ENCODE results near the gene IDI1. TPM values are rescaled to one million over a fixed set of nuclear protein-coding genes. Genes with fewer than 3 reads are reported as not detected.

Gene IDI1
- total and polyA plus RNA-seq, 2 experiments from 2014 or later: 33.7 to 42.9 TPM

- Histone ChIP-seq H3K4me3 (no peak overlapping the region), H4K20me1 (ENCODE audit: insufficient read depth) (no peaks in the 10 kb centered on the region), H3K4me2 (ENCODE audit: unreplicated experiment) (no peak overlapping the region), H3K9me2 (ENCODE audit: insufficient read depth) (no peaks in the 10 kb centered on the region), H3K27me3 (replicated peaks; ENCODE audit: insufficient read depth) (no peaks in the 10 kb centered on the region), H3K4me1 (ENCODE audit: insufficient read depth) (no peaks in the 10 kb centered on the region), H3K79me2 (ENCODE audit: insufficient read depth) (peaks cover 45% of the 10 kb centered on the region), H3K9me3 (ENCODE audit: low read depth) (no peaks in the 10 kb centered on the region), H3K9ac (no peak overlapping the region), H3F3A (ENCODE audit: insufficient read depth) (no peaks in the 10 kb centered on the region), H3K36me3 (ENCODE audit: low read depth) (peaks cover 37% of the 10 kb centered on the region), H2AFZ (no peak overlapping the region), H3K27ac (no peak overlapping the region)
- in situ Hi-C loops (cut with MboI): no loop called here
- TF ChIP-seq EZH2 (IDR thresholded peaks at IDR 0.05; ENCODE audit: insufficient read depth, poor library complexity, severe bottlenecking) (no peak), EZH2phosphoT487 (IDR thresholded peaks at IDR 0.05; ENCODE audit: insufficient read depth, low read depth) (no peak)
- DNase-seq: no peak
Observed at GRCh38 chr10:1078668-1079067, 29.7 kb upstream of the IDI1 start.

GRCh38 chr10:1074748-1075308 lies 25.9 kb upstream of the IDI1 start:
- WGBS, 2 experiments (ENCODE audit: low coverage in 1 of 2, low lambda C conversion rate in 2 of 2, missing lambda C conversion rate in 2 of 2): 87 to 89% methylated on average over 18 of the region's 18 CpGs
- no peak overlapping the region for H3K9ac ChIP-seq
- peak; percentile 23 for DNase-seq

GRCh38 chr10:1074052-1074747 lies 25.3 kb upstream of the IDI1 start:
- 93 to 95% methylated on average over 22 to 24 of the region's 24 CpGs for WGBS, 2 experiments (ENCODE audit: low coverage in 1 of 2, low lambda C conversion rate in 2 of 2, missing lambda C conversion rate in 2 of 2)
- Histone ChIP-seq H3K27me3 (replicated peaks; ENCODE audit: insufficient read depth) (no peaks in the 10 kb centered on the region), H4K20me1 (ENCODE audit: insufficient read depth) (no peaks in the 10 kb centered on the region), H3K9me3 (ENCODE audit: low read depth) (no peaks in the 10 kb centered on the region), H2AFZ (no peak overlapping the region), H3F3A (ENCODE audit: insufficient read depth) (0 out of 2 replicates have a peak, but pooled peaks cover 4% of the 10 kb centered on the region), H3K9me2 (ENCODE audit: insufficient read depth) (no peaks in the 10 kb centered on the region), H3K27ac (no peak overlapping the region), H3K79me2 (ENCODE audit: insufficient read depth) (peaks cover 82% of the 10 kb centered on the region), H3K4me1 (ENCODE audit: insufficient read depth) (peaks cover 7% of the 10 kb centered on the region; the same call in 1 of the 2 replicates), H3K4me3 (no peak overlapping the region), H3K36me3 (ENCODE audit: low read depth) (peaks cover 22% of the 10 kb centered on the region), H3K9ac (no peak overlapping the region), H3K4me2 (ENCODE audit: unreplicated experiment) (no peak overlapping the region)
- peak; percentile 7 for DNase-seq
- in situ Hi-C loops (cut with MboI): no loop called here
- TF ChIP-seq EZH2 (IDR thresholded peaks at IDR 0.05; ENCODE audit: insufficient read depth, poor library complexity, severe bottlenecking): no peak
- TF ChIP-seq EZH2phosphoT487 (IDR thresholded peaks at IDR 0.05; ENCODE audit: insufficient read depth, low read depth): no peak

More at GRCh38 chr10:1074748-1075308, 25.9 kb upstream of the IDI1 start:
- Histone ChIP-seq H3K4me1 (ENCODE audit: insufficient read depth) (peaks cover 7% of the 10 kb centered on the region; the same call in 1 of the 2 replicates), H3K36me3 (ENCODE audit: low read depth) (peaks cover 27% of the 10 kb centered on the region), H3K9me2 (ENCODE audit: insufficient read depth) (no peaks in the 10 kb centered on the region), H3K9me3 (ENCODE audit: low read depth) (no peaks in the 10 kb centered on the region), H3K4me2 (ENCODE audit: unreplicated experiment) (no peak overlapping the region), H4K20me1 (ENCODE audit: insufficient read depth) (no peaks in the 10 kb centered on the region), H3K27ac (no peak overlapping the region), H3F3A (ENCODE audit: insufficient read depth) (0 out of 2 replicates have a peak, but pooled peaks cover 4% of the 10 kb centered on the region), H3K27me3 (replicated peaks; ENCODE audit: insufficient read depth) (no peaks in the 10 kb centered on the region), H3K4me3 (no peak overlapping the region), H2AFZ (no peak overlapping the region), H3K79me2 (ENCODE audit: insufficient read depth) (peaks cover 75% of the 10 kb centered on the region)
- TF ChIP-seq EZH2 (IDR thresholded peaks at IDR 0.05; ENCODE audit: insufficient read depth, poor library complexity, severe bottlenecking) (no peak), EZH2phosphoT487 (IDR thresholded peaks at IDR 0.05; ENCODE audit: insufficient read depth, low read depth) (no peak)
- in situ Hi-C loops (cut with MboI): no loop called here

GRCh38 chr10:1070919-1071318 lies 22.0 kb upstream of the IDI1 start:
- peaks cover 12% of the 10 kb centered on the region for H3K36me3 ChIP-seq (ENCODE audit: low read depth)
- H3K9me3 ChIP-seq (ENCODE audit: low read depth): no peaks in the 10 kb centered on the region
- peaks cover 7% of the 10 kb centered on the region; the same call in 1 of the 2 replicates for H3K4me1 ChIP-seq (ENCODE audit: insufficient read depth)
- no peak for TF ChIP-seq EZH2 (IDR thresholded peaks at IDR 0.05; ENCODE audit: insufficient read depth, poor library complexity, severe bottlenecking)
- no peak for TF ChIP-seq EZH2phosphoT487 (IDR thresholded peaks at IDR 0.05; ENCODE audit: insufficient read depth, low read depth)
- H3F3A ChIP-seq (ENCODE audit: insufficient read depth): 0 out of 2 replicates have a peak, but pooled peaks cover 4% of the 10 kb centered on the region
- H3K4me2 ChIP-seq (ENCODE audit: unreplicated experiment): no peak overlapping the region
- H2AFZ ChIP-seq: no peak overlapping the region
- no peak overlapping the region for H3K9ac ChIP-seq
- no peaks in the 10 kb centered on the region for H3K27me3 ChIP-seq (replicated peaks; ENCODE audit: insufficient read depth)
- in situ Hi-C loops (cut with MboI): no loop called here
- no peak overlapping the region for H3K27ac ChIP-seq
- no peak overlapping the region for H3K4me3 ChIP-seq
- no peaks in the 10 kb centered on the region for H4K20me1 ChIP-seq (ENCODE audit: insufficient read depth)
- H3K9me2 ChIP-seq (ENCODE audit: insufficient read depth): no peaks in the 10 kb centered on the region
- peaks cover 99% of the 10 kb centered on the region for H3K79me2 ChIP-seq (ENCODE audit: insufficient read depth)
- WGBS, 2 experiments (ENCODE audit: low coverage in 1 of 2, low lambda C conversion rate in 2 of 2, missing lambda C conversion rate in 2 of 2): 86 to 87% methylated on average over 7 of the region's 7 CpGs
- peak; percentile 36 for DNase-seq
